GM10248 (cell line): Measurements from ENCODE around the gene ARIH2.

Experiments used
- CTCF ChIA-PET: fragments of 300-600 bp; sonication (Branson Sonifier 250); formaldehyde crosslinking; extraction: SDS; loops from one replicate; lab custom pipeline; 2021; ENCODE audit warnings: antibody characterized with exemption; lab: Yijun Ruan, JAX
- POLR2A ChIA-PET: fragments of 350-650 bp; sonication (Branson Sonifier 250); formaldehyde crosslinking; extraction: SDS; loops from one replicate; lab custom pipeline; 2020; ENCODE audit warnings: antibody characterized with exemption; lab: Yijun Ruan, JAX
- DNase-seq: peaks from one replicate; pipeline ENCODE4 v3.0.0; 2012; ENCODE audit errors: extremely low spot score
- TF ChIP-seq, protein P1 (sequence below): IDR thresholded peaks from 2 replicates; pipeline ENCODE4 v1.5.1; 2012; ENCODE audit warnings: mild to moderate bottlenecking, low read depth; ENCODE audit errors: extremely low read depth, missing control alignments, control extremely low read depth

ARIH2 gene

GRCh38 chr3:48983096-48983495 lies 64.5 kb downstream of the ARIH2 start:
- ChIA-PET POLR2A (no interaction called here), CTCF (no interaction called here)
- no peak for DNase-seq
- TF ChIP-seq, protein P1, sequence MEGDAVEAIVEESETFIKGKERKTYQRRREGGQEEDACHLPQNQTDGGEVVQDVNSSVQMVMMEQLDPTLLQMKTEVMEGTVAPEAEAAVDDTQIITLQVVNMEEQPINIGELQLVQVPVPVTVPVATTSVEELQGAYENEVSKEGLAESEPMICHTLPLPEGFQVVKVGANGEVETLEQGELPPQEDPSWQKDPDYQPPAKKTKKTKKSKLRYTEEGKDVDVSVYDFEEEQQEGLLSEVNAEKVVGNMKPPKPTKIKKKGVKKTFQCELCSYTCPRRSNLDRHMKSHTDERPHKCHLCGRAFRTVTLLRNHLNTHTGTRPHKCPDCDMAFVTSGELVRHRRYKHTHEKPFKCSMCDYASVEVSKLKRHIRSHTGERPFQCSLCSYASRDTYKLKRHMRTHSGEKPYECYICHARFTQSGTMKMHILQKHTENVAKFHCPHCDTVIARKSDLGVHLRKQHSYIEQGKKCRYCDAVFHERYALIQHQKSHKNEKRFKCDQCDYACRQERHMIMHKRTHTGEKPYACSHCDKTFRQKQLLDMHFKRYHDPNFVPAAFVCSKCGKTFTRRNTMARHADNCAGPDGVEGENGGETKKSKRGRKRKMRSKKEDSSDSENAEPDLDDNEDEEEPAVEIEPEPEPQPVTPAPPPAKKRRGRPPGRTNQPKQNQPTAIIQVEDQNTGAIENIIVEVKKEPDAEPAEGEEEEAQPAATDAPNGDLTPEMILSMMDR: no peak

- TF ChIP-seq, protein P1: no peak
- DNase-seq: no peak
- POLR2A ChIA-PET: no interaction called here
- CTCF ChIA-PET: interaction anchor here (0.9 to 6.8 kb wide), 5 partner anchors 12 to 109 kb away, joined by 3 to 65 read pairs (median 6); partner anchors contain the start of genes QRICH1 and WDR6
Observed at GRCh38 chr3:48984663-48985062, 66.0 kb downstream of the ARIH2 start.

GRCh38 chr3:48985831-48986376 lies 67.3 kb downstream of the ARIH2 start:
- CTCF ChIA-PET: interaction anchor here (0.8 to 6.8 kb wide), 5 partner anchors 13 to 185 kb away, joined by 3 to 65 read pairs (median 41); partner anchors contain the start of genes KLHDC8B, QRICH1 and WDR6
- DNase-seq: no peak

DNA sequence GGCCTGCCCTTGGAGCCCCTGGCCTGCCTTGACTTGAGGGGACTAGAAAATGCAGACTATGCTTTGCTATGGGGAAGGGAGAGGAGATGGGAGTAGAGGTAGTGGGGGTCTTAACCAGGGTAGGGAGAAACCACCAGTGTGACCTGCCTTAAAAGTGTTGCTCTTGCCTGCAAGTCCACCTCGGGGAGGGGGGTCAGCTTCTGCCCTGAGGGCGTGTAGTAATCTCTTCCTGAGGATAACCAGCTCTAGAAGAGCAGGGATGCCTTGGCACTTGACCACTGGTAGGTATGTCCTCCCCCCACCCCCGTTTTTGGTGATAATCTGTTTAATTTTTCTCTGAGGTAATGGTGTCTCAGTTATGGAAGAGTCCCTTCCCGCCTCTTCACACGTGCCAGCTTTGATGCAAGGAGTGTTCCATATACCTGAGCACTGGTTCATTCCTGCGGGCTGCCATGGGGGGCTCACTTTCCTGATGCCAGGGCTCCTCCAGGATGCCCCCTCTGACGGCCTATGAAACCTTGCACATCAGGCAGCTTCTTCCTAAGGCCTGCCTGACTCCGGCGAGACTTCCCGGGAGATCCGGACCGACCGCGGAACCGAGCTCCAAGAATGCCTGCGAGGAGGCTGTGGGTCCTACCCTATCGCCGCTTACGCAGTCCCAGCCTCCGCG lies 70.6 kb downstream of the ARIH2 start:
- CTCF ChIA-PET: interaction anchor here (0.7 to 6.8 kb wide), 24 partner anchors 10 to 1347 kb away, joined by 3 to 65 read pairs (median 5); partner anchors contain the start of genes DALRD3, IMPDH2, KLHDC8B and NDUFAF3
- POLR2A ChIA-PET: interaction anchor here (0.6 to 1.8 kb wide), 7 partner anchors 13 to 109 kb away, joined by 3 to 7 read pairs (median 4); partner anchors contain the start of genes DALRD3, IMPDH2 and WDR6
- TF ChIP-seq, protein P1: no peak
- no peak for DNase-seq

More at GRCh38 chr3:48985831-48986376, 67.3 kb downstream of the ARIH2 start:
- POLR2A ChIA-PET: no interaction called here
- TF ChIP-seq, protein P1: no peak

DNA sequence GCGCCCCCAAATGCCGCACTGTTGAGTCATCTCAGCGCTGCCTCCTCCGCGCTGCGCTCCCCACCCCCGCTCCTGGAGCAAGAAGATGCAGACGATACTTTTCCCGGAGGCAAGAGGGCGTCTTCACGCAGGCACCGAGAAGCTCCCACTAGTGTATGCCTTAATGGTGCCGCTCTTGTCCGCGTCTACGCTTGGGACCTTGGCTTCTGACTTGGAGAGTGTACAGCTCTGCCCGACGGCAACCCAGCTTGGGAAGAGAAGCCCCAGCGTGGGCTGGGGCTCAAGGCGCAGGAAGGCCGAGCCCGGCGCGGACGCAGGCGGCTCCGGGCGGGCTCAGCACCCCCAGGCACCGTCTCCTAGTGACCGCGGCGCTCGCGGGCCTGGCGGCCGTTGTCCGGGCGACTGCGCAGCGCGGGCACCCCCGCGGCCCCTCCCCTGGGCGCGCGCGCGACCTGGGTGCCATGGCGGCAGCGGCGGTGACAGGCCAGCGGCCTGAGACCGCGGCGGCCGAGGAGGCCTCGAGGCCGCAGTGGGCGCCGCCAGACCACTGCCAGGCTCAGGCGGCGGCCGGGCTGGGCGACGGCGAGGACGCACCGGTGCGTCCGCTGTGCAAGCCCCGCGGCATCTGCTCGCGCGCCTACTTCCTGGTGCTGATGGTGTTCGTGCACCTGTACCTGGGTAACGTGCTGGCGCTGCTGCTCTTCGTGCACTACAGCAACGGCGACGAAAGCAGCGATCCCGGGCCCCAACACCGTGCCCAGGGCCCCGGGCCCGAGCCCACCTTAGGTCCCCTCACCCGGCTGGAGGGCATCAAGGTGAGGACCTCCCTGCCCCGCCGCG lies 71.4 kb downstream of the ARIH2 start, which contains the start of gene P4HTM:
TSS of gene P4HTM (plus strand) at position 446 of the 840 bp plus-strand sequence. CDS start at position 462, 16 bp downstream.
- TF ChIP-seq, protein P1: peak; percentile 23
- CTCF ChIA-PET: interaction anchor here (0.7 to 6.8 kb wide), 20 partner anchors 10 to 1346 kb away, joined by 3 to 65 read pairs (median 5); partner anchors contain the start of genes DALRD3, IMPDH2, NDUFAF3 and QRICH1
- POLR2A ChIA-PET: interaction anchor here (0.6 to 1.8 kb wide), 6 partner anchors 17 to 109 kb away, joined by 3 to 7 read pairs (median 4); partner anchors contain the start of genes DALRD3, IMPDH2 and WDR6
- DNase-seq: peak; percentile 77
